NB4 (cell line): ENCODE data around the gene NRXN3.

Source experiments
- DNase-seq: peaks from one replicate; pipeline ENCODE4 v3.0.0; 2010; ENCODE audit warnings: low read depth
- H3K4me3 ChIP-seq: one replicate; pipeline ENCODE4 v1.5.1; 2011; ENCODE audit warnings: mild to moderate bottlenecking, low read depth, low read length, moderate library complexity
- MYC ChIP-seq: IDR thresholded peaks from 2 replicates; pipeline ENCODE4 v1.6.1; 2011; ENCODE audit warnings: low read depth, low read length
- POLR2A ChIP-seq: IDR thresholded peaks from 2 replicates; pipeline ENCODE4 v1.6.1; 2011; ENCODE audit warnings: mild to moderate bottlenecking; ENCODE audit not compliant: insufficient read length; ENCODE audit errors: extremely low read depth
- TF ChIP-seq, protein P1 (sequence below): IDR thresholded peaks from one replicate; pipeline ENCODE4 v1.5.1; 2012; ENCODE audit warnings: low read depth, low read length
- TF ChIP-seq, protein P2 (sequence below): IDR thresholded peaks from 2 replicates; pipeline ENCODE4 v1.6.1; 2011; ENCODE audit warnings: low read depth, low read length

NRXN3 gene

GRCh38 chr14:78975734-78976133, 805.6 kb downstream of the NRXN3 start:
- TF ChIP-seq MYC, result no peak

GRCh38 chr14:78978896-78979295, 808.7 kb downstream of the NRXN3 start:
- no peak for DNase-seq
- H3K4me3 ChIP-seq, result no peak overlapping the region
- TF ChIP-seq MYC (no peak), POLR2A (no peak)
- TF ChIP-seq, protein P1, sequence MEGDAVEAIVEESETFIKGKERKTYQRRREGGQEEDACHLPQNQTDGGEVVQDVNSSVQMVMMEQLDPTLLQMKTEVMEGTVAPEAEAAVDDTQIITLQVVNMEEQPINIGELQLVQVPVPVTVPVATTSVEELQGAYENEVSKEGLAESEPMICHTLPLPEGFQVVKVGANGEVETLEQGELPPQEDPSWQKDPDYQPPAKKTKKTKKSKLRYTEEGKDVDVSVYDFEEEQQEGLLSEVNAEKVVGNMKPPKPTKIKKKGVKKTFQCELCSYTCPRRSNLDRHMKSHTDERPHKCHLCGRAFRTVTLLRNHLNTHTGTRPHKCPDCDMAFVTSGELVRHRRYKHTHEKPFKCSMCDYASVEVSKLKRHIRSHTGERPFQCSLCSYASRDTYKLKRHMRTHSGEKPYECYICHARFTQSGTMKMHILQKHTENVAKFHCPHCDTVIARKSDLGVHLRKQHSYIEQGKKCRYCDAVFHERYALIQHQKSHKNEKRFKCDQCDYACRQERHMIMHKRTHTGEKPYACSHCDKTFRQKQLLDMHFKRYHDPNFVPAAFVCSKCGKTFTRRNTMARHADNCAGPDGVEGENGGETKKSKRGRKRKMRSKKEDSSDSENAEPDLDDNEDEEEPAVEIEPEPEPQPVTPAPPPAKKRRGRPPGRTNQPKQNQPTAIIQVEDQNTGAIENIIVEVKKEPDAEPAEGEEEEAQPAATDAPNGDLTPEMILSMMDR, result no peak
- TF ChIP-seq, protein P2, sequence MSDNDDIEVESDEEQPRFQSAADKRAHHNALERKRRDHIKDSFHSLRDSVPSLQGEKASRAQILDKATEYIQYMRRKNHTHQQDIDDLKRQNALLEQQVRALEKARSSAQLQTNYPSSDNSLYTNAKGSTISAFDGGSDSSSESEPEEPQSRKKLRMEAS, result no peak

More at GRCh38 chr14:78975734-78976133, 805.6 kb downstream of the NRXN3 start:
- no peak overlapping the region for H3K4me3 ChIP-seq
- no peak for DNase-seq

GRCh38 chr14:78982551-78982950, 812.4 kb downstream of the NRXN3 start:
- TF ChIP-seq, protein P2, result no peak
- no peak for TF ChIP-seq POLR2A
- TF ChIP-seq, protein P1, result no peak
- no peak for TF ChIP-seq MYC
- DNase-seq, result no peak

DNA sequence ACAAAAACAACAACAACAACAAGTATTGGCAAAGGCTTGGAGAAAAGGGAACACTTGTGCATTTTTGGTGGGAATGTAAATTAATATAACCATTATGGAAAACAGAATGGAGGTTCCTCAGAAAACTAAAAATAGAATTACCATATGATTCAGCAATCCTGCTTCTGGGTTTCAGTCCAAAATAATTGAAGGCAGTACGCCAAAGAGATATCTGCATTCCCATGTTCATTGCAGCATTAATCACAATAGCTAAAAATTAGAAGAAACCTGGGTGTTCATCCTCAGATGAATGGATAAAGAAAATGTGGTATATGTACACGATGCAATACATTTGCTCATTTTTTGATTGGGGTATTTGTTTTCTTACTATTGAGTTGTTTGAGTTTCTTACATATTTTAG, 813.0 kb downstream of the NRXN3 start:
- TF ChIP-seq MYC, result no peak
- TF ChIP-seq, protein P2, result no peak
- no peak overlapping the region for H3K4me3 ChIP-seq
- DNase-seq, result no peak

More at GRCh38 chr14:78982551-78982950, 812.4 kb downstream of the NRXN3 start:
- H3K4me3 ChIP-seq, result no peak overlapping the region

GRCh38 chr14:78985668-78986381, 815.7 kb downstream of the NRXN3 start:
- no peak for DNase-seq
- H3K4me3 ChIP-seq, result no peak overlapping the region
- TF ChIP-seq, protein P2, result no peak
- no peak for TF ChIP-seq MYC

DNA sequence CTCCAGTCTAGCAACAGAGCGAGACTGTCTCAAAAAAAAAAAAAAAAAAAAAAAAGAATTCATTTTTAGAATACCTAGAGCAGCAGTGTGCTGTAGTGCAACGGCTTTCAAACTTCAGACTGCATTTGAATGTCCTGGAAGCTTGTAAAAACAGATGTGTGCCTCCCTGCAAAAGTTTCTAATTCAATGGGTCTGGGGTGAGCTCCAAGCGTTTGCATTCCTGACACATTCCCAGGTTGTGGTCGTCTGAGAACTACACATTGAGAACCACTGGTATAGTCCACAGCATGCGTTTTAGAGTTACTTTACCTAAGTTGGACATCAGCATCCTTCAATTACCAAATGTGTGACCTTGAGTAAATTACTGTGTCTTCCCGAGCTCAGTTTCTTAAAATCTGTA, 816.8 kb downstream of the NRXN3 start:
- H3K4me3 ChIP-seq, result no peak overlapping the region
- TF ChIP-seq, protein P2, result no peak
- no peak for TF ChIP-seq MYC
- TF ChIP-seq, protein P1, result no peak
- TF ChIP-seq POLR2A, result no peak
- DNase-seq, result no peak

DNA sequence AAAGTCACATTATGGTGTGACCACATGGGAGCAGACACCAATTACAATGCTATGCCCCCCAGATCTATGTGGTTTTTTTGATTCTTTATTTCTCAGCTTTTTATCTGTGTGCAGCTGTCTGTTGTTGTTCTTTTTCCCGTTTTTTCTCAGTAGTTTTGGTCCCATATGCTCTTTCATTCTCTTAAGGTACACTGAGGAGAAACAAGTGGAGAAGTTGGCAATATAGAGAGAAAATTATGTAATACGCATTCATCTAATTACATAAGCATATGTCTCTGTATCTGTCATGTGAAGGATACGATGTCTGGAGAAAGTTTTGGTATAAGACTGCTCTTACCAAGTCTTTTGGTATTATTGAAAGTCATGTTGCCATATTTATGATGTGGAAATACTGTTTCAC, 819.0 kb downstream of the NRXN3 start:
- DNase-seq, result no peak
- TF ChIP-seq, protein P2, result no peak
- TF ChIP-seq MYC (no peak), POLR2A (no peak)
- TF ChIP-seq, protein P1, result no peak
- H3K4me3 ChIP-seq, result no peak overlapping the region
